ENCODE data around the gene ZNF598.

GRCh38 chr16:2053211-2053610 lies 43.6 kb upstream of the ZNF598 start:
- no peak for TF ChIP-seq ZNF133 (tag by site-specific recombination; IDR thresholded peaks at IDR 0.05)
- no peak for TF ChIP-seq TCF7L2 (IDR thresholded peaks at IDR 0.05; ENCODE audit: borderline replicate concordance, low read depth, low read length)
- no peak for TF ChIP-seq CTCF (tag by site-specific recombination; IDR thresholded peaks at IDR 0.05)
- no peak for TF ChIP-seq BCL11B (tag by site-specific recombination; IDR thresholded peaks at IDR 0.05; ENCODE audit: low read depth)
- no peak for TF ChIP-seq ZNF10 (tag by site-specific recombination; IDR thresholded peaks at IDR 0.05)
- no peak for TF ChIP-seq REST (tag by site-specific recombination; IDR thresholded peaks at IDR 0.05)
- TF ChIP-seq ZBTB49 (tag by site-specific recombination; IDR thresholded peaks at IDR 0.05; ENCODE audit: low read depth): no peak
- no peak for TF ChIP-seq ZBTB26 (tag by site-specific recombination; optimal IDR thresholded peaks at IDR 0.05)
- TF ChIP-seq ZSCAN23 (tag by site-specific recombination; IDR thresholded peaks at IDR 0.05): no peak
